SKM-1 treated with dmso at 0.1 percent for 144 hours (cell line): ENCODE measurements around the gene TRIM38.
"Not testable (repeated sequence)": the region's sequence is repeated elsewhere in the genome, so short reads cannot be mapped to it uniquely, and the experiment has no call there.

ENCODE experiments used
- DNase-seq: peaks from one replicate; lab custom pipeline; 2025; ENCODE audit not compliant: unreplicated experiment; lab: John Stamatoyannopoulos, UW

Gene TRIM38

DNA sequence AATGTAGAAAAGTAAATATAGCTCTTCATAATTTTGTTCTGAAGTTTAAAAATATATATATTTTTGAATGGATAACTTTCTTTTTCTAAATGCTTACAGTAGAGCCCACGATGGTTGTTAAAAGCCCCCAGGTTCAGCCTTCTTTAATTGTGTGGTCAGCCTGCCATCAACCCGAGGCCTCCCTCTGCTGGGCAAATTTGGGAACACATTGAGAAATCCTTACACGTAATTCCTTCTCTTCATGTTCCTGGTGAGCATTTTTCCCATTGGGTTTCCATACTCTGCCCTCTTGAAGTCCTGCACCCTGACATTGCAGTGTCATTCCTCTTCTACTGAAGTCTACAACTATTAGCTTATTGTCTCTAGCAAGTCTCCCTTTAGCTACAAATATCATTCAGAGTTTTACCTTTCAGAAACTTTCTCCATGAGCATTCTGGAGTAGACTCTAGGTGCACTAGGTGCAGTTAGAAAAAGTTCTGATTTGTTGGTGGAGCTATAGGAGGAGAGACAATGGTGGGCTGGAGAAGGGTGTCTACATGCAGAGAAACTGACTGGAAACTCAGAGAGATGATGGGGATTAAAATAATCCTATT lies 40.6 kb downstream of the TRIM38 start:
- peak; percentile 45 for DNase-seq

GRCh38 chr6:26006086-26006939 lies 43.7 kb downstream of the TRIM38 start:
- DNase-seq = no peak

DNA sequence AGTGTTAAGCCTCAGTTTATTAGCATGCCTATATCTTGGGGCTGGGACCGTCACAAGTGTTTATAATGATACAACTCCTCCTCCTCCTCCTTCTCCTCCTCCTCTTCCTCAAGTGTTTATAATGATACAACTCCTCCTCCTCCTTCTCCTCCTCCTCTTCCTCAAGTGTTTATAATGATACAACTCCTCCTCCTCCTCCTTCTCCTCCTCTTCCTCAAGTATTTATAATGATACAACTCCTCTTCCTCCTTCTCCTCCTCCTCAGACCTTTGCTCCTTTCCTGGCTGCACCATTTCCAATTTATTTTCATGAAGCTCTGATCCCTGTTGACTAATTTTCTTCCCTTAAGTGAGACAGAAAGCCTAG lies 44.3 kb downstream of the TRIM38 start:
- not testable (repeated sequence) for DNase-seq

DNA sequence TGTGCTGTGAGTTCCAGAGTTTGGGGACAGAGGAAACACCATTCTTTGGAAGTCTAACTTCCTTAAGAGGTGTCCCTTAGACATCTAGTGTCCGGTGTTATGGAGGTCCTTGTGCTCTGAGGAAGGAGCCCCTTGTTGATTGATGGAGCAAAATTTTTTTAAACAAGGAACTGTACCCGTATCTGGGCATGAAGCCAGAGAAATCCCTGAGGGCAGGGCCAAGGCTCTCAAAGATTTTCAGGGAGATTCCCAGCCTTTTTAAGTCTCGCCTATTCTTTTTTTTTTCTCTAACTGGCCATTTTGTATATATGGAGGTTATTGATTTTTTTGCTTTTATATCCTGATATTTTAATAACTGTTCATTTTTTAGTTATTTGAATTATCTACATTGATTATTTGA lies 45.9 kb downstream of the TRIM38 start:
- DNase-seq = no peak

GRCh38 chr6:26009817-26010216 lies 47.2 kb downstream of the TRIM38 start:
- no peak for DNase-seq

DNA sequence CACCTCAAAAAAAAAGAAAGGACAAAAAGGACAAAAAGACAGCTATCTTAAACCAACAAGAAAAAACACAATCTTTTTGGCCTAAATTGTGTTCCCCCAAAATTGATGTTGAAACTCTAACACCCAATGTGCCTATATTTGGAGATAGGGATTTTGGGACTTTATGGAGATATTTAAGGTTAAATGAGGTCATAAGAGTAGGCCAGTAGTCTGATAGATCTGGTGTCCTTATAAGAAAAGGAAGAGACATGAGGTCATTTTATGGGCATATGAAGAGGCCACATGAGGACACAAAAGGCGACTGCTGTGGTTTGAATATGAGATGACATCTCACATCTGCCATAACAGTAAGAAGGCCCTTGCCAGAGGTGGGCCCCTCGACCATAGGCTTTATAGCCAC lies 49.5 kb downstream of the TRIM38 start:
- DNase-seq = no peak

- not testable (repeated sequence) for DNase-seq
These were observed 51.8 kb downstream of the TRIM38 start for GRCh38 chr6:26014386-26014785.

DNA sequence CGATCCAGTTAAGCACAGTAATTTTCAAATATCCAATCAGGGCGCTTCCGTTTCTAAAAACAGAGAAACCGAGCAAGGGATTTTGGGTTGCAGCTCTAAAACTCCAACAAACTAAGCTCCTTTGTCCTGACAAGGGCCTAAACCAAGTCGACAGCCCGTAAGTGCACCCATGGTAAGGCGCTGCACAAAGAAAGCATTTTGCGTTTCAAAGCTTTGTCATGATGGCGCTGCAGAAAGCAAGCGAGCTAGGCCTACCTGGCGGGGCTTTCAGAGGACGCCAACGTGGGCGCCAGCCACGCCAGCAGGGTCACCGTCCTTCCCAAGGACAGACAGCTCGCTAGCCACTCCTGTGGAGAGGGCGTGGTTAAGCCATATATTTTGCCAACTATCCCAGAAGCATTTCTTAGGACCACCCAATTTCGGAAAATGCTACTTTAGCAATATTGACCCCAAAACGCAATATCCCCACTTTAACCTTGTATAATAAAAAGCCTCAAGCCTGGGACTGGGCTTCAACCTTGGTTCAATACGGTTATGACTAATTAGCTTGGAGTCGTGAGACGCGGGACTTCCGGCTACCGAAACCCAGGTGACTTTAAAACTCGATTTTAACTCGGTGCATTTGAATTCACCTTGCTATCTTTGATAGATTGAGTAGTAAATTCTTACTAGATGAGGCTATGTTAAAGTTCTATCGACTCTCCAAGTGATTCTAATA lies 53.8 kb downstream of the TRIM38 start:
- no peak for DNase-seq

DNA sequence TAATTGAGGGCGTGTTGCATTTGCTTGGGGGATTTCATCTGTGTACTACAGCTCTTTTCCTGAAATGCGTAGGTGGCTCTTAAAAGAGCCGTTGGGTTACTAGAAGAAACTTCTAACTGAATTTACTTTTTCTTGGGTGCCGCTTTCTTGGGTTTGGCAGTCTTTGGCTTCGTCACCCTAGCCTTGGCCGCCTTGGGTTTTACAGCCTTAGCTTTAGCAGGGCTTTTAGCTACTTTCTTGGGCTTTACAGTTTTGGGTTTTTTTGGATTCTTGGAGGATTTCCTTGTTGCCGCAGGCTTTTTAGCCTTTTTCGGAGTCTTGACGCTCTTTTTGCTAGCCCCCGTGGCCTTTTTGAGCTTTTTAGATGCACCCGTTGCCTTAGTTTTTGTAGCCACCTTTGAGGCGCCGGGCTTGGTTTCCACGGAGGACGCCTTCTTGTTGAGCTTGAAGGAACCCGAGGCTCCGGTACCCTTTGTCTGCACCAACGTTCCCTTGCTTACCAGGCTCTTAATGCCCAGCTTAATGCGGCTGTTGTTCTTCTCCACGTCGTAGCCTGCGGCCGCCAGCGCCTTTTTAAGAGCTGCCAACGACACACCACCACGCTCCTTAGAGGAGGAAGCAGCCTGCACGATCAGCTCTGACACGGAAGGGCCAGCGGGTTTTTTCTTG lies 54.5 kb downstream of the TRIM38 start:
- DNase-seq = no peak

DNA sequence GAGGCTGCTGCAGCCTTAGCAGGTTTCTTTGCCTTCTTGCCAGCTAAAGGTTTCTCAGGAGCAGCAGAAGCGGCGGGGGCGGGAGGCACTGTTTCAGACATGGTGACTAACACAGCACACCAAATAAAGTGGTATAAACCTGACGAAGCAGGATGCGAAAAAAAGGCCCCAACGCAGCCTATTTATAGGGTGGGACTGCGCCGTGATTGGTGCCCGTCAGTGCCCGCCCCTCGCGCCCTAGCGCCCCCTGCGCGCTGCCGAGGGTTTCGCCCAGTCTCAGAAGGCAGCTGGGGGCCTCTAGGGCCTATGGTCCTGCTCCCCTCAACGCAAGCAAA lies 55.0 kb downstream of the TRIM38 start:
- DNase-seq = no peak

DNA sequence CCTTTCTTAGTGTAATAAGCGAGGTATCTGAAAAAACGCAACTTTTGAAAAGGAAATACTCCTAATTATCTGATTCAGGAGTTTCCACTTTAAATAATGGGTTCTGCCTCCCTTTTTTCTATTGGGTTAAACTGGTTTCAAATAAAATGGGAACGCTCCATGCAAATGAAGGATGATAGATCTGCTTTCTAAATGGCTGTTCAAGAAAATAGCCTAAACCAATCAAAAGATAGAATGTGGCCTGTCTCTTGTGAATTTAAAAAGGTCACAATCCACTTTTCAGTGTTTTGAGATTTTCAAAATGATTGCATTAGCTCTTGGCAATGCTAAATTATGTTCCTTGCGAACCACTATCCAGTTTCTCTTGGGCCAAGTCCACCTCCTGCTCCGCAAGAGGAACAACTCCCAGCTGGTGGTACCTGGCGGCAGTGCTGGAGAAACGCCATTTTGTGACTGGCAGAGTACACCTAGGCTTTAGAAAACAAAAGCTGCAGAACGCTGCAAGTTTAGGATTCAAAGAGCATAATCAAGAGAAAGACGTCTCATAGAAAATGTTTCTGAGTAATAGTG lies 56.7 kb downstream of the TRIM38 start:
- no peak for DNase-seq

DNA sequence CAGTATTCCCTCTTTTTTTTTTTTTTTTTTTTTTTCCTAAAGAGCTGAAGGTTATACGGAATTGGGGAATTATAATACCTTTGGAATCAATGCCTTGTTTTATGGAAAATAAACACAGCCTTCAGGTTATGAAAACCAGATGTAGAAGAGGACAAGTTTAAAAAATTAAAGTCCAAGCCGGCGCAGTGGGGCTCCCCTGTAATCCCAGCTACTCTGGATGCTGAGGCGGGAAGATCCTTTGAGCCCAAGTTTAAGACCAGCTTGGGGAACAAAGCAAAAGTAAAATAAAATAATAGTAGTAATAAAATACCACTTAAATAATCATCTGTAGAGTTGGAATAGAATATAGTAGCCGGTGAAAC lies 57.3 kb downstream of the TRIM38 start:
- DNase-seq = no peak

DNA sequence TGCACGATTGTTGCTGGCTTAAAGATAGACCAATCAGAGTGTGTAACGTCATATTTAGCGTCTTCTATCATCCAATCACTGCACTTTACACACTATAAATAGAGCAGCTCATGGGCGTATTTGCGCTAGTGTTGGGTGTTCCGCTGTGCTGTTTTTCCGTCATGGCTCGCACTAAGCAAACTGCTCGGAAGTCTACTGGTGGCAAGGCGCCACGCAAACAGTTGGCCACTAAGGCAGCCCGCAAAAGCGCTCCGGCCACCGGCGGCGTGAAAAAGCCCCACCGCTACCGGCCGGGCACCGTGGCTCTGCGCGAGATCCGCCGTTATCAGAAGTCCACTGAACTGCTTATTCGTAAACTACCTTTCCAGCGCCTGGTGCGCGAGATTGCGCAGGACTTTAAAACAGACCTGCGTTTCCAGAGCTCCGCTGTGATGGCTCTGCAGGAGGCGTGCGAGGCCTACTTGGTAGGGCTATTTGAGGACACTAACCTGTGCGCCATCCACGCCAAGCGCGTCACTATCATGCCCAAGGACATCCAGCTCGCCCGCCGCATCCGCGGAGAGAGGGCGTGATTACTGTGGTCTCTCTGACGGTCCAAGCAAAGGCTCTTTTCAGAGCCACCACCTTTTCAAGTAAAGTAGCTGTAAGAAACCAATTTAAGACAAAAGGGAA lies 57.9 kb downstream of the TRIM38 start:
- DNase-seq = peak; percentile 73

DNA sequence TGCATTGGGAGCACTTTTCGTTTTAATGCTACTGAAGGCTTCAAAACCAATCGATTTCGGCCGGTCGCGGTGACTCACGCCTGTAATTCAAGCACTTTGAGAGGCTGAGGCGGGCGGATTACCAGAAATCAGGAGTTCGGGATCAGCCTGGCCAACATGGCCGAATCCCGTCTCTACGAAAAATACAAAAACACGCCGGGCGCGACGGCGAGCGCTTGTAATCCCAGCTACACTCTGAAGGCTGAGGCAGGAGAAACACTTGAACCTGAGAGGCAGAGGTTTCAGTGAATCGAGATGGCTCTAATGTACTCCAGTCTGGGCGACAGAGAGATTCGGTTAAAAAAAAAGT lies 58.4 kb downstream of the TRIM38 start:
- peak; percentile 65 for DNase-seq

GRCh38 chr6:26021350-26022131 lies 58.9 kb downstream of the TRIM38 start:
- DNase-seq = peak; percentile 90

GRCh38 chr6:26022132-26022472 lies 59.5 kb downstream of the TRIM38 start:
- DNase-seq = peak; percentile 79

DNA sequence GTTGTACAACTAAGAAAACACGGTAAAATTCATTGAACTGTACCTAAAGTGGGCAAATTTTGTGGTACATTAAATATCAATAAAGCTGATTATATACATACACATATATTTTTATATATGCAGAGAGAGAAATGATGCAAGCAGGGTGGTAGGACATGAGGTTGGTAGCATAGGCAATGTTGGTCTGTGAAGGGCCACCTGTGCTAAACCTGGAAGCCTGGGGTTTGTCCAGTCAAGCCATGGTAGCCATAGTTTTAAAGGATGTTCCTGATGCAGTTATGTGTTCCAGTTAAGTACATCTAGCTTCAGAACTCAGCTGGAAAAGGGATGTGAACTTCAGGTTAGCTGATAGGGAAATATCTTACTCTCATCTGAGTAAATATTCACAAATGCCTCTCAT lies 60.1 kb downstream of the TRIM38 start:
- DNase-seq = no peak

DNA sequence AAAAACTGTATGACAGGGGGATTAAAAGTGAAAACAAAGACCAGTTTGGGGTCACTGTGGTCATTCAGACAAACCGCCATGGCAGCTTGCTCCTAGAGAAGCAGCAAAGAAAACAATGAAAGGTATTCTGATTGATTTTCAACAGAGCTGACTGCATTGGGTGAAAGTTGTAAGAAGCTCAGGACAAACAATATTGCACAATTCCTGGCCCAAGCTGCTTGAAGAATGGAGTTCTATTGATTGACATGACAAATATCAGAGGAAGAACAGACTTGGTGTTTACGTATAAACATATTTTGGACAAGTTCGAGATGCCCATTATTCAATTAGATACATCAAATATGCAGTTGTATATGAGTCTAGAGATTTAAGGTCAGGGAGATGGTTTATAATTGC lies 62.0 kb downstream of the TRIM38 start:
- no peak for DNase-seq

GRCh38 chr6:26025047-26025893 lies 62.7 kb downstream of the TRIM38 start:
- no peak for DNase-seq
